Mononuclear cell (primary cell): ENCODE results near the gene DHX57. TPM values are rescaled to one million over a fixed set of nuclear protein-coding genes. Genes with fewer than 3 reads are reported as not detected.

Experiments used
- H3K27me3 ChIP-seq: 2 replicates; pipeline ENCODE4 v1.6.0; 2011; ENCODE audit warnings: low read length, control low read depth; ENCODE audit not compliant: insufficient read depth
- H3K4me1 ChIP-seq: 2 replicates; pipeline ENCODE4 v1.5.1; 2011; ENCODE audit warnings: mild to moderate bottlenecking, low read length, control low read depth; ENCODE audit not compliant: insufficient read depth
- H3K4me3 ChIP-seq: 2 replicates; pipeline ENCODE4 v1.5.1; 2011; ENCODE audit warnings: mild to moderate bottlenecking, low read length, moderate library complexity
- H3K9me3 ChIP-seq: 2 replicates; pipeline ENCODE4 v1.5.1; 2011; ENCODE audit warnings: low read depth, mild to moderate bottlenecking, control low read depth, low read length
- total RNA-seq: library from RNA; depleted of rRNA; stranded (reverse); fragments of >200 nt; gene quantifications from one replicate; pipeline ENCODE4 v1.2.3, GENCODE V29; 2012

DHX57 gene
- total RNA-seq, 1 donor, result 19.2 TPM

GRCh38 chr2:38889045-38889444, 13.3 kb upstream of the DHX57 start:
- H3K4me3 ChIP-seq, result no peak overlapping the region
- H3K27me3 ChIP-seq, result no peaks in the 10 kb centered on the region
- no peaks in the 10 kb centered on the region for H3K4me1 ChIP-seq
- no peaks in the 10 kb centered on the region for H3K9me3 ChIP-seq

GRCh38 chr2:38887902-38888554, 12.3 kb upstream of the DHX57 start:
- Histone ChIP-seq H3K9me3 (no peaks in the 10 kb centered on the region), H3K4me1 (no peaks in the 10 kb centered on the region), H3K27me3 (no peaks in the 10 kb centered on the region), H3K4me3 (no peak overlapping the region)

- Histone ChIP-seq H3K9me3 (no peaks in the 10 kb centered on the region), H3K4me1 (no peaks in the 10 kb centered on the region), H3K4me3 (no peak overlapping the region), H3K27me3 (no peaks in the 10 kb centered on the region)
Measured at GRCh38 chr2:38887347-38887746, 11.6 kb upstream of the DHX57 start.

GRCh38 chr2:38886063-38886462, 10.3 kb upstream of the DHX57 start:
- Histone ChIP-seq H3K4me1 (no peaks in the 10 kb centered on the region), H3K27me3 (no peaks in the 10 kb centered on the region), H3K4me3 (no peak overlapping the region), H3K9me3 (no peaks in the 10 kb centered on the region)

GRCh38 chr2:38876407-38876806, 673 bp upstream of the DHX57 start:
- peak overlapping the region; percentile 95 for H3K4me3 ChIP-seq
- H3K4me1 ChIP-seq, result peaks cover 19% of the 10 kb centered on the region
- no peaks in the 10 kb centered on the region for H3K9me3 ChIP-seq
- no peaks in the 10 kb centered on the region for H3K27me3 ChIP-seq

GRCh38 chr2:38875227-38875575, 533 bp downstream of the DHX57 start:
- H3K4me1 ChIP-seq, result peaks cover 19% of the 10 kb centered on the region
- H3K4me3 ChIP-seq, result peak overlapping the region; percentile 95
- H3K27me3 ChIP-seq, result no peaks in the 10 kb centered on the region
- H3K9me3 ChIP-seq, result no peaks in the 10 kb centered on the region

- Histone ChIP-seq H3K4me1 (peaks cover 19% of the 10 kb centered on the region), H3K27me3 (no peaks in the 10 kb centered on the region), H3K4me3 (no peak overlapping the region), H3K9me3 (peaks cover 4% of the 10 kb centered on the region)
Measured at GRCh38 chr2:38873763-38874162, 2.0 kb downstream of the DHX57 start.

- H3K4me1 ChIP-seq, result peaks cover 15% of the 10 kb centered on the region
- H3K27me3 ChIP-seq, result no peaks in the 10 kb centered on the region
- H3K9me3 ChIP-seq, result peaks cover 4% of the 10 kb centered on the region
- no peak overlapping the region for H3K4me3 ChIP-seq
Measured at GRCh38 chr2:38871432-38871831, 4.3 kb downstream of the DHX57 start.

- Histone ChIP-seq H3K27me3 (no peaks in the 10 kb centered on the region), H3K4me3 (no peak overlapping the region), H3K9me3 (peaks cover 4% of the 10 kb centered on the region), H3K4me1 (no peaks in the 10 kb centered on the region)
Measured at GRCh38 chr2:38866773-38867443, 8.8 kb downstream of the DHX57 start.

- no peak overlapping the region for H3K4me3 ChIP-seq
- no peaks in the 10 kb centered on the region for H3K9me3 ChIP-seq
- no peaks in the 10 kb centered on the region for H3K27me3 ChIP-seq
- H3K4me1 ChIP-seq, result no peaks in the 10 kb centered on the region
Measured at GRCh38 chr2:38863061-38863695, 12.6 kb downstream of the DHX57 start.

GRCh38 chr2:38862476-38862875, 13.3 kb downstream of the DHX57 start:
- H3K4me3 ChIP-seq, result no peak overlapping the region

GRCh38 chr2:38856165-38856564, 19.6 kb downstream of the DHX57 start:
- no peak overlapping the region for H3K4me3 ChIP-seq
- H3K4me1 ChIP-seq, result no peaks in the 10 kb centered on the region
- no peaks in the 10 kb centered on the region for H3K9me3 ChIP-seq
- no peaks in the 10 kb centered on the region for H3K27me3 ChIP-seq

More at GRCh38 chr2:38862476-38862875, 13.3 kb downstream of the DHX57 start:
- Histone ChIP-seq H3K4me1 (no peaks in the 10 kb centered on the region), H3K9me3 (no peaks in the 10 kb centered on the region), H3K27me3 (no peaks in the 10 kb centered on the region)

GRCh38 chr2:38850045-38850444, 25.7 kb downstream of the DHX57 start:
- H3K4me3 ChIP-seq, result no peak overlapping the region
- H3K9me3 ChIP-seq, result no peaks in the 10 kb centered on the region
- H3K27me3 ChIP-seq, result no peaks in the 10 kb centered on the region
- no peaks in the 10 kb centered on the region for H3K4me1 ChIP-seq

- Histone ChIP-seq H3K9me3 (no peaks in the 10 kb centered on the region), H3K4me1 (peaks cover 83% of the 10 kb centered on the region), H3K4me3 (no peak overlapping the region), H3K27me3 (no peaks in the 10 kb centered on the region)
Measured at GRCh38 chr2:38836791-38837190, 38.9 kb downstream of the DHX57 start.

- H3K4me3 ChIP-seq, result no peak overlapping the region
- H3K27me3 ChIP-seq, result no peaks in the 10 kb centered on the region
- no peaks in the 10 kb centered on the region for H3K9me3 ChIP-seq
- H3K4me1 ChIP-seq, result peaks cover 90% of the 10 kb centered on the region
Measured at GRCh38 chr2:38835990-38836389, 39.7 kb downstream of the DHX57 start.
